Activated T-helper 1 cell treated with Interleukin-2 at 50 U/mL for 16 hours (primary cell): ENCODE measurements around the gene SGSM1.
"Not testable (repeated sequence)": the region's sequence is repeated elsewhere in the genome, so short reads cannot be mapped to it uniquely, and the experiment has no call there.

Experiments
- DNase-seq: peaks from one replicate; pipeline ENCODE4 v3.0.0-alpha.2; 2020; ENCODE audit warnings: low read depth

Gene SGSM1

GRCh38 chr22:24894220-24894975 is 88.4 kb downstream of the SGSM1 start:
- DNase-seq = no peak

GRCh38 chr22:24894998-24895397 is 89.0 kb downstream of the SGSM1 start:
- DNase-seq = no peak

GRCh38 chr22:24901448-24901847 is 95.4 kb downstream of the SGSM1 start:
- DNase-seq = no peak

GRCh38 chr22:24905909-24906308 is 99.9 kb downstream of the SGSM1 start:
- no peak for DNase-seq

- not testable (repeated sequence) for DNase-seq
These were observed 101.1 kb downstream of the SGSM1 start for GRCh38 chr22:24907101-24907500.

- DNase-seq = no peak
These were observed 114.0 kb downstream of the SGSM1 start for GRCh38 chr22:24920029-24920428.

GRCh38 chr22:24925586-24926427 is 119.8 kb downstream of the SGSM1 start:
- DNase-seq = no peak

- no peak for DNase-seq
These were observed 120.4 kb downstream of the SGSM1 start for GRCh38 chr22:24926428-24926725.

- no peak for DNase-seq
These were observed 121.0 kb downstream of the SGSM1 start for GRCh38 chr22:24926849-24927579.

- DNase-seq = no peak
These were observed 122.3 kb downstream of the SGSM1 start for GRCh38 chr22:24928322-24928721.

- DNase-seq = no peak
These were observed 124.7 kb downstream of the SGSM1 start for GRCh38 chr22:24930678-24931077.

GRCh38 chr22:24935771-24936483 is 129.9 kb downstream of the SGSM1 start:
- no peak for DNase-seq

GRCh38 chr22:24937114-24937513 is 131.1 kb downstream of the SGSM1 start:
- no peak for DNase-seq

GRCh38 chr22:24938741-24939341 is 132.8 kb downstream of the SGSM1 start:
- DNase-seq = no peak

GRCh38 chr22:24942301-24942700 is 136.3 kb downstream of the SGSM1 start:
- no peak for DNase-seq

GRCh38 chr22:24944217-24944937 is 138.4 kb downstream of the SGSM1 start:
- DNase-seq = no peak

- DNase-seq = no peak
These were observed 139.4 kb downstream of the SGSM1 start for GRCh38 chr22:24945430-24945829.

GRCh38 chr22:24947383-24947782 is 141.4 kb downstream of the SGSM1 start:
- DNase-seq = no peak

GRCh38 chr22:24947881-24948280 is 141.9 kb downstream of the SGSM1 start:
- no peak for DNase-seq

GRCh38 chr22:24948356-24949202 is 142.6 kb downstream of the SGSM1 start:
- no peak for DNase-seq
